ENCODE measurements around the gene NDST4.

The NDST4 gene

GRCh38 chr4:115119804-115120352, 6.5 kb upstream of the NDST4 start:
- no peak for TF ChIP-seq CTCF (IDR thresholded peaks at IDR 0.05; ENCODE audit: insufficient read depth, low read length, poor library complexity, severe bottlenecking)
- DNase-seq (ENCODE audit: extremely low read depth, insufficient read length), result no peak
- no peak overlapping the region for H3K4me3 ChIP-seq (replicated peaks; ENCODE audit: low read depth, low read length)
- H3K36me3 ChIP-seq (ENCODE audit: control insufficient read depth, insufficient read depth, low read length), result no peaks in the 10 kb centered on the region
- no peaks in the 10 kb centered on the region for H3K27me3 ChIP-seq (replicated peaks; ENCODE audit: control insufficient read depth, insufficient read depth, low read length)

GRCh38 chr4:115117651-115118050, 4.2 kb upstream of the NDST4 start:
- TF ChIP-seq CTCF (IDR thresholded peaks at IDR 0.05; ENCODE audit: insufficient read depth, low read length, poor library complexity, severe bottlenecking), result no peak
- Histone ChIP-seq H3K27me3 (replicated peaks; ENCODE audit: control insufficient read depth, insufficient read depth, low read length) (no peaks in the 10 kb centered on the region), H3K36me3 (ENCODE audit: control insufficient read depth, insufficient read depth, low read length) (no peaks in the 10 kb centered on the region), H3K4me3 (replicated peaks; ENCODE audit: low read depth, low read length) (no peak overlapping the region)
- DNase-seq (ENCODE audit: extremely low read depth, insufficient read length), result no peak

- no peak for TF ChIP-seq CTCF (IDR thresholded peaks at IDR 0.05; ENCODE audit: insufficient read depth, low read length, poor library complexity, severe bottlenecking)
- no peaks in the 10 kb centered on the region for H3K27me3 ChIP-seq (replicated peaks; ENCODE audit: control insufficient read depth, insufficient read depth, low read length)
- H3K36me3 ChIP-seq (ENCODE audit: control insufficient read depth, insufficient read depth, low read length), result no peaks in the 10 kb centered on the region
- DNase-seq (ENCODE audit: extremely low read depth, insufficient read length), result no peak
- H3K4me3 ChIP-seq (replicated peaks; ENCODE audit: low read depth, low read length), result no peak overlapping the region
These were observed 2.9 kb downstream of the NDST4 start for GRCh38 chr4:115110191-115111181.

GRCh38 chr4:115108850-115109249, 4.6 kb downstream of the NDST4 start:
- no peaks in the 10 kb centered on the region for H3K27me3 ChIP-seq (replicated peaks; ENCODE audit: control insufficient read depth, insufficient read depth, low read length)
- DNase-seq (ENCODE audit: extremely low read depth, insufficient read length), result no peak
- H3K36me3 ChIP-seq (ENCODE audit: control insufficient read depth, insufficient read depth, low read length), result no peaks in the 10 kb centered on the region
- no peak for TF ChIP-seq CTCF (IDR thresholded peaks at IDR 0.05; ENCODE audit: insufficient read depth, low read length, poor library complexity, severe bottlenecking)
- H3K4me3 ChIP-seq (replicated peaks; ENCODE audit: low read depth, low read length), result no peak overlapping the region

- no peaks in the 10 kb centered on the region for H3K27me3 ChIP-seq (replicated peaks; ENCODE audit: control insufficient read depth, insufficient read depth, low read length)
- no peak overlapping the region for H3K4me3 ChIP-seq (replicated peaks; ENCODE audit: low read depth, low read length)
- H3K36me3 ChIP-seq (ENCODE audit: control insufficient read depth, insufficient read depth, low read length), result no peaks in the 10 kb centered on the region
- TF ChIP-seq CTCF (IDR thresholded peaks at IDR 0.05; ENCODE audit: insufficient read depth, low read length, poor library complexity, severe bottlenecking), result no peak
- DNase-seq (ENCODE audit: extremely low read depth, insufficient read length), result no peak
These were observed 6.0 kb downstream of the NDST4 start for GRCh38 chr4:115107411-115107810.
